Fibroblast of skin of scalp (primary cell): ENCODE measurements around the gene TBX1. TPM values are rescaled to one million over a fixed set of nuclear protein-coding genes. Genes with fewer than 3 reads are reported as not detected.
A peak's percentile ranks its signal among the peaks of the same experiment; 100 is the strongest.

ENCODE experiments used
- DNase-seq: peaks from one replicate; pipeline ENCODE4 v3.0.0-alpha.2; 2013
- polyA plus RNA-seq, 2 experiments: library from polyadenylated mRNA; unstranded; fragments of 120-200 nt; gene quantifications; one replicate each; pipeline ENCODE4 v1.2.1, GENCODE V29; 2013; ENCODE audit not compliant: insufficient read length in 2 of 2

The TBX1 gene
- polyA plus RNA-seq (2013, experiment 1 of 2; ENCODE audit: insufficient read length): 0.31 TPM
- polyA plus RNA-seq (2013, experiment 2 of 2; ENCODE audit: insufficient read length): 1.0 TPM

- no peak for DNase-seq
Observed at GRCh38 chr22:19760058-19760950, at the start of gene TBX1. TSS of gene TBX1 (plus strand) at chr22:19760778. CDS start at chr22:19760844, 66 bp downstream.

DNA sequence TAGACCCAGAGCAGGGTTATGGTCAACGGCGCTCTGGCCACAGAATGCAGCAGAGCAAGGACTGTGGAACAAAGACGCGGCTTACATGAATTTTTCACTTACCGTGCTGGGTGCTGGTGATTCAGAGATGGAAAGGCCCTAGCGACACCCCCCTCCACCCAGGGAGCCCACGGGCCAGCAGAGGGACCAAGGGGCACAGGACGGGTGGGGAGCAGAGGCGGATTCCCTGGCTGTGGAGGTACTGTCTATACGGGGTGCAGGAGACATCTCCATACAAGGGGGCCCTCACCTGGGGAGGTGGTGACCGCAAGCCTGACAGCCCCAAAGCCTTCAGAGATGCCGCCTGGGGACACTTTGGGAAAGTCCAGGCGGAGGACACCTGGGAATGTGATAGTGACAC, 47.3 kb upstream of the TBX1 start:
- DNase-seq: no peak

GRCh38 chr22:19713650-19714311, 46.8 kb upstream of the TBX1 start:
- no peak for DNase-seq

DNA sequence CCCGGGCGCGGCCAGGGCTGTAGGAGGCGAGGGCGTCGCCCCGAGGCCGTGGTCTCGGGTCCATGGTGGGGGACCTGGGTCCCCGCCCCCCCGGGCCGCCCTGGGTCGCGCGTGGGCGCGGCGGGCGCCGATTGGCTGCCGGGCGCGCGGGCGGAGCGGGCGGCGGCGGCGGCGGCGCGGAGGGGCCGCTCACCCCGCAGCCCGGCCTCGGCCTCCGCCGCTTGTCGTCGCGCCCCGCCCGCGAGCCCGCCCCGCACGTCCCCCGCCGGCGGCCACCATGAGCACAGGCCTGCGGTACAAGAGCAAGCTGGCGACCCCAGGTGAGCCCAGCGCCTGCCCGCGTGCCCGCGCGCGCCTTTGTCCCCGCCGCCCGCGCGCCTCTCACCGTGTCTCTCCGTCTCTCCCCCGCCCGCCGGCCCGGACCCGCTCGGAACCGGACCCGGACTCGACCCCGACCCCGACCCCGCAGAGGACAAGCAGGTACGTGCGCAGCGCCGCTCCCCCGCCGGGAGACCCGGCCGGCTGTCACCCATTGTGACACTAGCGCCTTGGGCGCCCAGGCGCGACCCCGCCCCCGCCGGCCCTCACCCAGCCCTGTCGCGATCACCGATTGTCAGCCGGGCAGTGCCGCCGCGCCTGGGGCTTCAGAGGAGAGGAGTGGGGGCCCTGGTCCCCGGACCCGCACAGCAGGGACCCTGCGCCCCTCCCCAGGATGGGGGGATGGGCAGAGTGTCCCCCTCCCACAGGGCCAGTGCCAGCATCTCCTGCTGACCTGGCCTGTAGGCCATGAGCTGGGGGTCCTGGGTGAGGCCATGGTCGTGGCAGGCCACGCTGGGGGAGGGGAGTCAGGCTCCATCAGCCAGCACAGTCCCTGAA, 46.0 kb upstream of the TBX1 start, which contains the start of gene SEPTIN5:
SEPTIN5 (plus strand) TSS at position 192 of the 876 bp plus-strand sequence; CDS start at position 278, 86 bp downstream.
- DNase-seq: no peak

- no peak for DNase-seq
Observed at GRCh38 chr22:19715188-19715930, 45.2 kb upstream of the TBX1 start.

GRCh38 chr22:19716041-19716828, 44.3 kb upstream of the TBX1 start:
- DNase-seq: no peak

GRCh38 chr22:19716829-19717105, 43.8 kb upstream of the TBX1 start:
- no peak for DNase-seq

GRCh38 chr22:19717181-19717580, 43.4 kb upstream of the TBX1 start:
- DNase-seq: no peak

DNA sequence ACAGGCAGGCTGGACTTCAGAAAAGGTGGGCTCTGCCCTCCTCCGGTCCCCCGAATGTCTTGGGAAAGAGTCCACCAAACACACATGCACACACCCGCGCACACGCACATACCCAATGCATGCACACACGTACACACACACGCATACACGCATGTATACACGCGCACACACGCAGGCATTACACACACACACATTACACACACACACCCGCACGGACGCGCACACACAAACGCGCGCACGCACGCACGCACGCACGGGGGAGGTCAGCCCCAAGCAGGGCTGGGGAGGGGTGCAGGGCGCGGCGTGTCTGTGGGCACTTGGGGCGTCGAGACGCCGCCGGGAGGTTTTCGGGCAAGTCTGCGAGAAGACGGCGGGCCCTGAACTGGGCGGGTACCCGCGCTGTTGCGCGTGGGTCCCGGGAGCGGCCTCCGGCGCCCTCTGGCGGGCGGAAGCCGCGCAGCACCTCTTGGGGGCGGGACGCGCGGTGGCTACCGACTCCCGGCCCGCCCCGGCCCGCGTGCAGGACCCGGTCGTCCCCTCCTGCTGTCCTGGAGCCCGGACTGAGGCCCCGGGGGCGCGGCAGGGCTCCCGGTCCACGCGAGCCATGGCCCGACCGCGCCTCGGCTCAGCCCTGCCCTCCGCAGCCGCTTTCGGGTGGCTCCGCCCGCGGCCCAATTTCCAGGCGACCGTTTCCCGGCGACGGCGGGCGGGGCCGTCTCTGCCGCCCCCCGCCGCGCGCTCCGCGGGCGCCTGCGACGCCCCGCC, 42.7 kb upstream of the TBX1 start:
- DNase-seq: peak; percentile 72

DNA sequence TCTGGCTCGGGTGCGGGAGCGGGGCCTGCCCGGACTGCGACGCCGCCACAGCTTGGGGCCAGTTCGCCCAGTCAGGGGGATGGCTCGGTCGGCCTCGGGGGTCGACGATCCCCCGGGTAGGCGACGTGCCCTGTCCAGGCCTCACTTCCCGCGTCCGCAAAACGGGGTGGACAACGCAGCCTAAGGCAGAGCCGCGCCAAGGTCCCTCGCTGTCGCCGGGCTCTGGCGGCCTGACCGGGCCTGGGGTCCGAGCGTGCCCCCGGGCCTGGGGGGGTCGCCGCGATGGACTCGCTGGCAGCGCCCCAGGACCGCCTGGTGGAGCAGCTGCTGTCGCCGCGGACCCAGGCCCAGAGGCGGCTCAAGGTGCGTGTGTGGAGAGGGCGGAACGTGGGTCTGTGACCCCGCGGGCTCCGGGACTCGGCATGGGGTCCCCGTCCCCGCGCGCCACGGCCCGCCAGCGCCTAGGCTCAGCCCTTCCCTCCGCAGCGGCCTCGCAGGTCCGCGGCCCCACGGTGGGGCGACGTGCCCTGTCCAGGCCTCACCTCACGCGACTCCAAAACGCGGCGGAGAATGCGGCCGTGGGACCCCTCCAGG, 42.0 kb upstream of the TBX1 start:
- DNase-seq: no peak

DNA sequence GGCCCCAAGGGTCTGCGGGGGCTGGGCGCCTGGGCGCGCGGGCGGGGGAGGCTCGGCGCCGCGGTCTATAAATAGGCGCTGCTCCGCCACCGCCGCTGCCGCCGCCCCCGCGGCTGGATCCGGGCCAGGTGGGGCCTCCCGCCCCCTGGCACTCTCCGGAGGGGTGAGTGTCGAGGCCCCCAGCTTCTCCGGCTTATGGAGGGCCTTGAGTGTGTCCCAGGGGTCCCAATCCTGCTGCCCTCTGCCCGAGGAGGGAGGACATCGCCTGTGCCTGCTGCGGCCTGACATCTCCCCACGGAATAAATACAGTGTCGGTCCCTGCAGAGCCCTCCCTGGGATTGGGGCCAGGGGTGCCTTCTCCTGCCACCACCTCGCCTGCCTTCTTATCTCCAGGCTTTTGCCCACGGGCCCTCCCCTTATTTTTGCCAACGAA, 41.5 kb upstream of the TBX1 start:
- no peak for DNase-seq

DNA sequence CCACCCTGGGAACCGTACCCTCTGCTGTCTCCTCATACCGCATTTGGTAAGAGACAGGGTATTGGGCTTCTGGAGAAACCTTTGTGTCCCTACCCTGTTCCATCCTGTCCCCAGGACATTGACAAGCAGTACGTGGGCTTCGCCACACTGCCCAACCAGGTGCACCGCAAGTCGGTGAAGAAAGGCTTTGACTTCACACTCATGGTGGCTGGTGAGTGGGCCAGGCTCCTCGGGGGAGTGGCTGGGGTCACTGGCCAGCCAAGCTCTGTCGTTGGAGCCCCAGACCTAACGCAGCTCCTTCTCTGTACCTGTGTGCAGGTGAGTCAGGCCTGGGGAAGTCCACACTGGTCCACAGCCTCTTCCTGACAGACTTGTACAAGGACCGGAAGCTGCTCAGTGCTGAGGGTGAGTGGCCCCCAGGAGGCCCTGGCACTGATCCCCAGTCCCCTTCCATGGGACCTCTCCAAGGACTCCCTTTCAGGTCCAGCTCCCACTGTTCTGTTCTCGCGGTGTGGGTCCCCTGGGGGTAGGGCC, 41.0 kb upstream of the TBX1 start:
- no peak for DNase-seq

DNA sequence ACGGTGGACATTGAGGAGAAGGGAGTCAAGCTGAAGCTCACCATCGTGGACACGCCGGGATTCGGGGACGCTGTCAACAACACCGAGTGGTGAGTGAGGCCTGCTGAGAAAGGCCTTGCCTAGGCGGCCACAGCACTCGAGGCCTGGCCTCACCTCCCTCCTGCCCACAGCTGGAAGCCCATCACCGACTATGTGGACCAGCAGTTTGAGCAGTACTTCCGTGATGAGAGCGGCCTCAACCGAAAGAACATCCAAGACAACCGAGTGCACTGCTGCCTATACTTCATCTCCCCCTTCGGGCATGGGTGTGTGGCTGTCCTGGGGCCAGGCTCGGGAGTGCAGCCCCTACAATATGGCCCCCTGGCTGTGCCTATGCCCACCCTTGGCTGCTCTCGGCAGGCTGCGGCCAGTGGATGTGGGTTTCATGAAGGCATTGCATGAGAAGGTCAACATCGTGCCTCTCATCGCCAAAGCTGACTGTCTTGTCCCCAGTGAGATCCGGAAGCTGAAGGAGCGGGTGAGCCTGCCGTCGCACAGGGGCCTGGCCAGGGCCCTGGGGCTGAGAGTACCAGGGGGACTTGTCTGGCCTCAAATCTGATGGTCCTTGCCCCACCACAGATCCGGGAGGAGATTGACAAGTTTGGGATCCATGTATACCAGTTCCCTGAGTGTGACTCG, 40.3 kb upstream of the TBX1 start:
- DNase-seq: no peak

- no peak for DNase-seq
Observed at GRCh38 chr22:19720999-19721329, 39.6 kb upstream of the TBX1 start.

DNA sequence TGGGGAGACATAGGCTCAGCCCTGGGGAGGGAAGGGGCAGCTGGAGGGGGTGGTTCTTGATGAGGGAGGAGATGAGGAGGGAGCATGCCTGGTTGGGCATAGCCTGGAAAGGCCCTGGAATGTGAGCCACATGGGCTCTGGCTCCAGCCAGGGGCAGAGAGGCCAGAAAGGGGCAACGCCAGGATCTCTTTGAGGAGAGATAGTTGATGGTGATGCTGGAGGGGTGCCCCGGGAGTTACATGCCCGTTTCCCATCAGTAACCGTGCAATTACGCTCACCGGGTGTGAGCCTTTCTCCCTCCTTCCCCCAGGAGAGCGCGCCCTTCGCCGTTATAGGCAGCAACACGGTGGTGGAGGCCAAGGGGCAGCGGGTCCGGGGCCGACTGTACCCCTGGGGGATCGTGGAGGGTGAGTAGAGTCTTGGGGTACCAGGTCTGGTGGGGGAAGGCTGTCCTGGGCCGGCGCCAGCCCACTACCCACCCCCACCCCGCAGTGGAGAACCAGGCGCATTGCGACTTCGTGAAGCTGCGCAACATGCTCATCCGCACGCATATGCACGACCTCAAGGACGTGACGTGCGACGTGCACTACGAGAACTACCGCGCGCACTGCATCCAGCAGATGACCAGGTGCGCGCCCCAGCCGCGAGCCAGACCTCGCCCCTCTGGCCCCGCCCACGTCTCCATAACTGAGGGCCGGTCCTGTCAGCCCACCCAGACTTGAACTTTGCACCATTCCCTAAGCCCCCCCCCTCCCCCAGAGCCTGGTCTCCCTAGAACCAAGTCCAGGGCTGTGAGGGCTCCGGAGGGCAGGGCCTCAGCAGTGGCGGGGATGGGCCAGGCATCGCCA, 39.0 kb upstream of the TBX1 start:
- DNase-seq: no peak

DNA sequence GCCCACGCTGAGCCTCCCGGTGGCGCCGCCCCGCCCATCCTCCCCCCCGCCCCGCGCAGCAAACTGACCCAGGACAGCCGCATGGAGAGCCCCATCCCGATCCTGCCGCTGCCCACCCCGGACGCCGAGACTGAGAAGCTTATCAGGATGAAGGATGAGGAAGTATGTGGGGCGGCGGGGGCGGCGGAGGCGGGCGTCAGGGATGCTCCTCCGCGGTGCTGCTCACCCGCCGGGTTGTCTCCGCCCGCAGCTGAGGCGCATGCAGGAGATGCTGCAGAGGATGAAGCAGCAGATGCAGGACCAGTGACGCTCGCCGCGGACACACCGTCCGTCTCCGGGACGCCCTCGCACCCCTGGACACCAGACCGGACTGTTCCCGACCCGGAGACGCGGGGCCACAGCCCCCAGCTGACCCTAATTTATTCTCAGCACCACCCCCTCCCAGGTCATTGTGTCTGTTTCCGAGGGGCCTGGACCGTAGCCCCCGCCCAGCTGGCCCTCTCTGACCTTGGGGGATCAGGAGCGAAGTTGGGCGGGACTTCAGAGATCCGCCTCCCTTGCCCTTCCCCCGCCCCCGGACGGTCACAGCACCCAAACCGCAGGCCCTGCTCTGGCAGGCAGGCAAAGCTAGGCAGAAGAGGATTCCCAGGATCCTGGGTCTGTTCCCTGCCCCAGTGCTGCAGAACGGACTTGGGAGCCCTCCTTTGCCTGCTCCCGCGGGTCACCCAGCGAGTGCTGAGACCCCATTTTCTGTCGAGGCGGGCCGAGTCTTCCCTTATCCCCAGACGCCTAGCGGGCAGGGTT, 38.2 kb upstream of the TBX1 start:
- no peak for DNase-seq

GRCh38 chr22:19722982-19723231, 37.7 kb upstream of the TBX1 start:
- DNase-seq: no peak
